ENCODE results near the gene MSX2. TPM values are rescaled to one million over a fixed set of nuclear protein-coding genes. Genes with fewer than 3 reads are reported as not detected.

Gene MSX2
- total RNA-seq, 2 donors from 2014 or later = 0.12 TPM; not detected in 1

DNA sequence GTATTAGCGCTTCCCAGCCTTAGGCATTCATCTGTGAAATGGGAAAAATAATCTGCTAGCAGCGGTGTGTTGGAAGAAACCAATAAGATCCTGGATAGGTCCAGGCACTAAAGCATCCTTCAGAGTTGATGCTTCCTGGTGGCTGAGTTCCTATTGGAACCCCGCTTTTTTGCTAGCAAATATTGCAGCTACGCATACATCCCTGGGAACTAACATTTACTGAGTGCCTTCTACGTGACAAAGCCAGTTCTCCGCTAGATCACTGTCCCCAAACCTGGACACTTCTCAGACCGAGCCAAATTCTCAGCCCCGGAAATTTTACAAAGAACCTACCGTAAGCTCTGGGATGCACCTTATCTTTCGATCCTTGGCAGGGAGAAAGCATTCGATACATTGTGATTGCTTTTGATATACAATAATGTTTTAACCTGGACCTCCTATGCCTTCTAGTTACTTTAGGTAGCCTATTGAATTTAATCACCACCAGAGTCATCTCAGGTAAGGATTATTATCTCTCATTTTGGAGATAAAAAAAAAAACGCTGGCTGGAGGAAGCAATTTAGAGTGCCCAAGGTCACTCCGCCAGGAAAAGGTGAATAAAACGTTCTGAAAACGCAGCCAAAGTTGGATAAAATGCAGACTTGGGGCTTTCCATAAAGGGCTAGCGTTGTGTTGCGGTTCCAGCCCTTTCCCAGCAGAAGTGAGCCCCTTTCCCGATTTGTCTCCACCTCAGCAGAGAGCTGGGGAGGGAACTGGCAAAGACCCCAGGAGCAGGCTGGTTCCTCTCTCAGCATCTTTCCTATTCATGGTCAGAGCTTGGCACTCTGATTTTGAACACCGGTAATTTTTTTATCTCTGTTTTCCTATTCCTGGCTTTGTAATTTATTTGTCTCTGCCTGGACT lies 2.6 kb upstream of the MSX2 start:
- H3K36me3 Mint-ChIP-seq (ENCODE audit: low read depth) = peaks cover 3% of the 10 kb centered on the region
- peaks cover 85% of the 10 kb centered on the region for H3K27me3 Mint-ChIP-seq
- no peak for DNase-seq
- no peak for ATAC-seq
- H3K4me1 Mint-ChIP-seq = peaks cover 7% of the 10 kb centered on the region
- no peak overlapping the region for H3K4me3 Mint-ChIP-seq
- H3K9me3 ChIP-seq (ENCODE audit: control insufficient read depth, low read length, poor library complexity, severe bottlenecking) = no peaks in the 10 kb centered on the region
- no peak overlapping the region for H3K27ac Mint-ChIP-seq

DNA sequence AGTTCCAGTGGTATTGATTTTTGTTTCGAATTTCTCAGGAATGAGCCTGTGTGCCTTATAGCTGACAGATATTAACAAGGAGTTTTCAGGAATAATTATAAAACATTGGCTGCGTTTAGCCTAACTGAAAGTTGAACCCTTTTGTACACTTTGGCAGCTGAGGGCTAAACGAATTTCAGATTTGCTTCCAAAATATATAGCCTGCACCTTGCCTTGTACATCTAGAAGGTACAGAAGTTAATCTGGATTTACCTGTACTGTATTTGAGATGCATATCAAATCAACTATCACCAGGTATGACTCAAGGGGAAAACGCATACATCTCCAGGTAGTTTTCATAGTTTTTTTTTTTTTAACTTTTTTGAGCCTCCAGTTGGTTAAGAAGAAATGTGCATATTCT lies 1.9 kb upstream of the MSX2 start:
- no peaks in the 10 kb centered on the region for H3K9me3 ChIP-seq (ENCODE audit: control insufficient read depth, low read length, poor library complexity, severe bottlenecking)
- H3K4me3 Mint-ChIP-seq = no peak overlapping the region
- no peak overlapping the region for H3K27ac Mint-ChIP-seq
- ATAC-seq = no peak
- H3K4me1 Mint-ChIP-seq = peaks cover 7% of the 10 kb centered on the region
- peaks cover 3% of the 10 kb centered on the region for H3K36me3 Mint-ChIP-seq (ENCODE audit: low read depth)
- peaks cover 86% of the 10 kb centered on the region for H3K27me3 Mint-ChIP-seq
- DNase-seq = no peak

DNA sequence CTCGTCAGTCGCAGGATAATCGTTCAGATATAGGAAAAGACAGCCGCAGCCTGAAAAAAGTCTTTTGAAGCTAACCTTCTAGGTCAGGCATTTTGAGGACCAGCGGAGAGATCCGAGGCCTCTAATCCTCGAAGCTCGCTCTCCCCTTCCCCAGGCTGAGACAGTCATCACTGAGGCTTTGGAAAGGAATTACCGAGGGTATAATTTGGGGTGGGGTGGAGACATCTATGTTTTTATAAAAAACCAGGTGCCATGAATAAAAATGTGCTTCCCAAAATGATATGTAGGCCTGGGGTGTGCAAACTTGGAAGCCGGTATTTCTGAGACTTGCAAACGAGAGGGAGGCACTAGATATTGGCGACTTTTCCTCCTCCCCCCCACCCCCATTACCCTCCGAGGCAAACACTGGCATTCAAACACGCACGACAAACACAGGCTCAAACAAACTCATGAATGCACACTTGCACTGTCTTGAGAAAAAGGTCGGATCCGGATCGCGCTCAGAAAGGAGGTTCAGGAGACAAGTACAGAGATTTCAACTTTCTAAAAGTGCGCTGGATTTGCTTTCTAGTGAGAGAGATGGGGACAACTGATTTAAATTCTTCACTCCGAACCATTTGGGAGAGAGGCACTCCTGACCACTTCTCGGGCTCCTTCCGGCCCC lies 935 bp upstream of the MSX2 start:
- Mint-ChIP-seq H3K4me1 (peaks cover 7% of the 10 kb centered on the region), H3K4me3 (peak overlapping the region; percentile 76), H3K27me3 (peaks cover 86% of the 10 kb centered on the region), H3K36me3 (ENCODE audit: low read depth) (peaks cover 3% of the 10 kb centered on the region), H3K27ac (no peak overlapping the region)
- no peak for DNase-seq
- no peak for ATAC-seq
- no peaks in the 10 kb centered on the region for H3K9me3 ChIP-seq (ENCODE audit: control insufficient read depth, low read length, poor library complexity, severe bottlenecking)

DNA sequence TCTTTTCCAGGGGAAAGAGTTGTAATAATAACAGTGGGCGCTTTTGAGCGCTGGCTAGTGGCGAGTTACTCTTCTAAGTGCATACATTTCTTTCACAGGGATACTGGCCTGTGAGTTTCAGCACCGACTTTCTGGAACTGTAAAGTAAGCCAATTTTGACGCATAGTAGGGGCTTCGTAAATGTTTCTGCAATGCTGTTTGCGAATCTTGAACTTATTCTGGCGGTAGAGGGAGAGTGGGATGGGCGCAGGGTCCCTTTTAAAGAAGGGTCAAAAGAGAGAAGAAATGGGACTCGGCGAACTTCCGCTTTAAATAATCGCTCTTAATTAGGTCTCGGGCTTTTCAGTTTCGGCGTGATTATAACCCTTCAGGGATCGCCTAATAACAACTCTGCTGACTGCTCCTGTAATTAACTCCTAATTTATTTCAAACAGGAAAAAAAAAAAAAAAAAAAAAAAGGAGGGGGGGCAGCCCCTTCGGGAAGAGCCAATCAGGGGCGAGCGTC lies 351 bp upstream of the MSX2 start:
- peaks cover 86% of the 10 kb centered on the region for H3K27me3 Mint-ChIP-seq
- H3K4me1 Mint-ChIP-seq = peaks cover 7% of the 10 kb centered on the region
- peaks cover 3% of the 10 kb centered on the region for H3K36me3 Mint-ChIP-seq (ENCODE audit: low read depth)
- no peaks in the 10 kb centered on the region for H3K9me3 ChIP-seq (ENCODE audit: control insufficient read depth, low read length, poor library complexity, severe bottlenecking)
- peak overlapping the region; percentile 76 for H3K4me3 Mint-ChIP-seq
- H3K27ac Mint-ChIP-seq = no peak overlapping the region
- no peak for DNase-seq
- ATAC-seq = no peak

DNA sequence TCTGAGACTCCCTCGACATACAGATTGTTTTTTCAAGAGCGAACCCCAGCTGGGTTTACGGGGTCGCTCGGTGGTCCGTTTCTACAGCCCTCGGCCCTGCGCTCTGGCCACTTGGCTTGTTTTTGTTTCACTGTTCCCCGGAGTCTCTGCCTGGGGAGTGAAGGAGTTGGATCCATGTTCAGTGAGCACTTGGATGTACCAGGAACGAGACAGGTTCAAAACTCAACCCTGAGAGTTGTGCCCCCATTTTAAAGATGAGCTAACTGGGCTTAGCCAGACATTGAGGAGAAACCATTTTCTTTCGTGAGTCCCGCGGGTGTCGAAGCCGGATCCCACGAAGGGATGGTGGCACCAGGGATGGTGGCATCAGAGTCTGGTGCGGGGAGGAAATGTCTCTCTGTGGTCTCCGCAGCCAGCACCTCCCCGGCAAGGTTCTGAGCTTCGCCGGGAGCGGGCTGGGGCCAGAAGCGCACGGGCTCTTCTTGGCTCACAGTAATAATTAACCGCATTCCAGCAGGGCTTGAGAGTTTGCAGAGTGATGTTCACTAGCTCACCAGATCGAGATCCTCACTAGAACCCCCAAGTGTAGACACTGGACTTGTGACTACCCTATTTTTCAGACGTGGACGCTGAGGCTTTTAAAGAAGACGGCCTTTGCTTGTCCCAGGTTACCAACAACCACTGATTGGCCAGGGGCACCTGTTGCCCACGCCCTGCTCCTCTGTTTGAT lies 1.0 kb downstream of the MSX2 start:
- Mint-ChIP-seq H3K27ac (no peak overlapping the region), H3K4me3 (peak overlapping the region; percentile 25), H3K36me3 (ENCODE audit: low read depth) (peaks cover 1% of the 10 kb centered on the region), H3K4me1 (peaks cover 5% of the 10 kb centered on the region), H3K27me3 (peaks cover 82% of the 10 kb centered on the region)
- DNase-seq = no peak
- no peaks in the 10 kb centered on the region for H3K9me3 ChIP-seq (ENCODE audit: control insufficient read depth, low read length, poor library complexity, severe bottlenecking)
- no peak for ATAC-seq

GRCh38 chr5:174725991-174726601 lies 1.7 kb downstream of the MSX2 start:
- H3K27me3 Mint-ChIP-seq = peaks cover 86% of the 10 kb centered on the region
- H3K27ac Mint-ChIP-seq = no peak overlapping the region
- H3K36me3 Mint-ChIP-seq (ENCODE audit: low read depth) = no peaks in the 10 kb centered on the region
- no peak for ATAC-seq
- H3K4me3 Mint-ChIP-seq = no peak overlapping the region
- H3K4me1 Mint-ChIP-seq = peaks cover 4% of the 10 kb centered on the region
- no peak for DNase-seq
- no peaks in the 10 kb centered on the region for H3K9me3 ChIP-seq (ENCODE audit: control insufficient read depth, low read length, poor library complexity, severe bottlenecking)

GRCh38 chr5:174726916-174727793 lies 2.8 kb downstream of the MSX2 start:
- ATAC-seq (no peak), DNase-seq (no peak)
- Mint-ChIP-seq H3K36me3 (ENCODE audit: low read depth) (no peaks in the 10 kb centered on the region), H3K27me3 (peaks cover 84% of the 10 kb centered on the region), H3K27ac (no peak overlapping the region), H3K4me3 (no peak overlapping the region), H3K4me1 (peaks cover 5% of the 10 kb centered on the region)
- no peaks in the 10 kb centered on the region for H3K9me3 ChIP-seq (ENCODE audit: control insufficient read depth, low read length, poor library complexity, severe bottlenecking)

- no peak for ATAC-seq
- H3K4me3 Mint-ChIP-seq = no peak overlapping the region
Measured at GRCh38 chr5:174727794-174728680, 3.7 kb downstream of the MSX2 start.

GRCh38 chr5:174729075-174729680 lies 4.8 kb downstream of the MSX2 start:
- ATAC-seq = no peak
- H3K4me3 Mint-ChIP-seq = no peak overlapping the region
- no peak for DNase-seq
- peaks cover 84% of the 10 kb centered on the region for H3K27me3 Mint-ChIP-seq
- H3K36me3 Mint-ChIP-seq (ENCODE audit: low read depth) = no peaks in the 10 kb centered on the region
- peaks cover 2% of the 10 kb centered on the region for H3K4me1 Mint-ChIP-seq
- H3K27ac Mint-ChIP-seq = no peak overlapping the region
- H3K9me3 ChIP-seq (ENCODE audit: control insufficient read depth, low read length, poor library complexity, severe bottlenecking) = no peaks in the 10 kb centered on the region

More at GRCh38 chr5:174727794-174728680, 3.7 kb downstream of the MSX2 start:
- H3K27ac Mint-ChIP-seq = no peak overlapping the region
- no peak for DNase-seq
- H3K9me3 ChIP-seq (ENCODE audit: control insufficient read depth, low read length, poor library complexity, severe bottlenecking) = no peaks in the 10 kb centered on the region
- no peaks in the 10 kb centered on the region for H3K36me3 Mint-ChIP-seq (ENCODE audit: low read depth)
- peaks cover 5% of the 10 kb centered on the region for H3K4me1 Mint-ChIP-seq
- H3K27me3 Mint-ChIP-seq = peaks cover 84% of the 10 kb centered on the region

DNA sequence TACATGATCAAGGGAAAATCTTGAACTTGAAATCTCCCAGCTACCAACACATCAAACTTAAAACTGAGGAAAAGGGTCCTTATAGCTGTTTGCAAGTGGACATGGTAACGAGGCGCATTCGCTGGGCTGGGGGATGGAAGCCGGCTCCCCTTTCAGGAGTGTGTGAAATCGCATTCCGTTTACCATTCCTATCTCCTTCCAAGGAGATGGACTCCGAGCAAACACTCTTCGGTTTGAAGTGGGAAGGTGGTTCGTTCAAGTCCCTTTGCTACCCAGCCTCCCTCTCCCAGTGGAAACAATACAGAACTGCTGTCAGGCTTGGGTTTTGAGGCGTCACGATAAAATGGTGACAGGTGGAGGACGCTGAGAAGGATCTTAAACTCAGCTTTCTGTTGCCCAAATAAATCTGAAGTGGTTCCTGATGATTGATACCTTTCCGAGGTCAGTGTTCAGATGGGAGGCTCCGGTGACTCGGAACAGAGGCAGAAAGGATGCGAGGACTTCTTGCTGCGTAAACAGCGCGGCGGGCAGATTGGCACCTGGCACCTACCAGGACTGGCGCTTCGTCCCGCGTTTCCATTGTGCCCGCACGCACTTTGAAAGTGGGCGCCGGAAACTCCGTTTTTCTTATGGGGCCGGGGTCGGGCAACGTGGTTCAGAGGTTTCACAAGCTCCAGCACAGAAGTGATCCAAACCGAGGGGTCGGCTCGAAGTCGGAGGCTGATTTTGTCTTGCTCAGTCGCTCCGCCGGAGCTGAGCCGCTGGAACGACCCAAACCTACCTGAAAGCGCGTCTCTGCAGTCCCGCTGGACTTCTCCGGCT lies 7.0 kb downstream of the MSX2 start:
- H3K4me3 Mint-ChIP-seq = no peak overlapping the region
- H3K9me3 ChIP-seq (ENCODE audit: control insufficient read depth, low read length, poor library complexity, severe bottlenecking) = no peaks in the 10 kb centered on the region
- peaks cover 8% of the 10 kb centered on the region for H3K4me1 Mint-ChIP-seq
- no peak overlapping the region for H3K27ac Mint-ChIP-seq
- H3K36me3 Mint-ChIP-seq (ENCODE audit: low read depth) = peaks cover 8% of the 10 kb centered on the region
- ATAC-seq = no peak
- DNase-seq = no peak
- H3K27me3 Mint-ChIP-seq = peaks cover 91% of the 10 kb centered on the region

All from T-helper 17 cell (primary cell).